ENCODE data around the gene SLC16A7. TPM values are rescaled to one million over a fixed set of nuclear protein-coding genes. Genes with fewer than 3 reads are reported as not detected.

The SLC16A7 gene
- total RNA-seq, 1 donor from 2014 or later: 10.0 TPM

DNA sequence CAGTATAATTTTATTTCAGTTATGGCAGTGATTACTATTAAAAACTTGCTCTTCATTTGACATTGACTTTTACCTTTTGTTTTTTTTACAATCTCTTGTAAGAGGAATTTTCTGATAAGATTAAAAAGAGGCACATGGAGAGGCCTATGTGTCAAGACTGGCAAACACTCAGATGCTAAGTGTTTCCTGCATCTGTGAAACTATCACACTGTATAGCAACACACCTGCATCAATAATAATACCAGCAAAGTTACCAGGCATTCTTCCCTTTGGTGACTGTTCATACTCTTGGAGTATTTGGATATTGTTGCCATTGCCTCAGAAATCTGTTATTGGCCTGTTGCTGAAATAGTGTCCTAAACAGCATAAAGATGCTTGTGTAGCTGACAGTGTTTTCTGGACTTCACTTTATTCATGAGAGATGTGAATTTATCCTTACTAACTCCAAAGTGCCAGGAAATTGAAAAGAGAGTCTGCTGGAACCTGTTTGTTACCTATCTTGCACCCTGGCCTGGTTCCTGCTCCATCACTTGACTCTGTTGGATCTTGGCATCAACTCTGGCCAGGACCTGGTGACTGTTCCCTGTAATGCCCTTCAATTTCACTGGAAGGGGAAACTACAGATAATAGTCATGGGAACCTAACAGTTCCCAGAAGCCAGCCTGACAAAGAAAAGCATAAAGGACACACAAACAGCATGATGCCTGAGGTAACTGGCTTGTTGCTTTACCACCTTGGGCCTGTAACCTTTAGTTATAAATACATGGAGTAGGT, 19.8 kb downstream of the SLC16A7 start:
- TF ChIP-seq CTCF (IDR thresholded peaks at IDR 0.05; ENCODE audit: insufficient read depth, low read length, severe bottlenecking): no peak
- peak; percentile 60 for FAIRE-seq

DNA sequence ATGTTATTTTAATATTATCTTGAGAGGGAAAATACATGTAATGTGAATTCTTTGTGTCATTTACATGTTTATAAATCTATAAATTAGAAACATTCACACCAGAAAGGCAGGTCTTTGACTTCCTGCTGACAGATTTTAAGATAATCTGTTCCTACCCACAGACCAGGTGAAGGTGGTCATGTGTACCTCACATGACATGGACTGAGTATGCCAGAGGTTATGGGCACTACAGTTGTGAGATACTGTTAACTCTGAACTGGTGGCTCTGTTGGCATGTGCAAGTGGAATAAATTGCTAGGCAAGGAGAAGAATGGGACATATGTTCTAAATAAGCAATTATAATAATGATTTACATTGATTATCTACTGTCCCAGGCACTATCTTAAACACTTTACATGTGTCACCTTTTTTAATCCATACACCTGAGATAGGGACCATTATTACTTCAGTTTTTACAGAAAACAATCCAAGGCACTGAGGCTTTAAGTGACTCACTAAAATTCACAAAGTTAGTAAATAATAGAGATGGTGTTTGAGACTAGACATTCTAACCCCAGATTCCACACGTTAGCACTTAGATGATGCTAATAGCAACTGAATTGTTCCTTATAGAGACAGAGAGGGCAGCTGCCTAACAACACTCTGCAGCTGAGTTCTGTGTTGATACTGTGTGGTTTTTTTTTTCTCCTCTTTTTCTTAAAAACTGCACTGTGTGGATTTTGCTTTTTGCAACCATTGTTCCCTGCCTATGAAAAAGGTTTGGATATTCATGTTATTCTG, 23.8 kb downstream of the SLC16A7 start:
- Histone ChIP-seq H3K27me3 (ENCODE audit: control insufficient read depth, insufficient read depth, low read length) (no peaks in the 10 kb centered on the region), H3K4me3 (ENCODE audit: low read depth, low read length) (no peak overlapping the region), H3K36me3 (ENCODE audit: control insufficient read depth, insufficient read depth, low read length) (no peaks in the 10 kb centered on the region)
- TF ChIP-seq CTCF (IDR thresholded peaks at IDR 0.05; ENCODE audit: insufficient read depth, low read length, severe bottlenecking): no peak
- no peak for FAIRE-seq
- no peak for DNase-seq (ENCODE audit: low read depth)

More for the DNA sequence above, 19.8 kb downstream of the SLC16A7 start:
- Histone ChIP-seq H3K4me3 (ENCODE audit: low read depth, low read length) (no peak overlapping the region), H3K36me3 (ENCODE audit: control insufficient read depth, insufficient read depth, low read length) (no peaks in the 10 kb centered on the region), H3K27me3 (ENCODE audit: control insufficient read depth, insufficient read depth, low read length) (no peaks in the 10 kb centered on the region)
- DNase-seq (ENCODE audit: low read depth): no peak

DNA sequence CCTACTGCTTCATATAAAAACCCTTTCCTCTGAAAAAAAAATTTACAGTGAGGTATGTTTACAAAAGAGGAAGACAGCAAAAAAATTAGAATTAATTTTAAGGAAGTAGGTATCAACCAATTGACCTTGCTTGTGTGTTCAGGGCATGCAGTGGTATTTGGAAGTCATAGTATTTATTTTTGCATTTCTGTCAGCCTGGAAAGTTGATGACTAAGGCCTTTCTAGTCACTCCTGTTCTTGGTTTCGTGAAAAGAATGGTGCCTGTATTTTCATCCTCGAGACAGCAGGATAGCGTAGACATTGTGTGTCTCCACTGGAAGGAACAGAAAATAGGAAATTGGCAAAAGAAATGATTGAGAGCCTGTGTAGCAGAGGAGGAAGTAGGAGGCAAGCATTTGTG, 24.5 kb downstream of the SLC16A7 start:
- no peaks in the 10 kb centered on the region for H3K27me3 ChIP-seq (ENCODE audit: control insufficient read depth, insufficient read depth, low read length)
- no peak overlapping the region for H3K4me3 ChIP-seq (ENCODE audit: low read depth, low read length)
- no peaks in the 10 kb centered on the region for H3K36me3 ChIP-seq (ENCODE audit: control insufficient read depth, insufficient read depth, low read length)
- no peak for FAIRE-seq
- no peak for DNase-seq (ENCODE audit: low read depth)
- no peak for TF ChIP-seq CTCF (IDR thresholded peaks at IDR 0.05; ENCODE audit: insufficient read depth, low read length, severe bottlenecking)

- no peak for DNase-seq (ENCODE audit: low read depth)
- no peak for TF ChIP-seq CTCF (IDR thresholded peaks at IDR 0.05; ENCODE audit: insufficient read depth, low read length, severe bottlenecking)
- FAIRE-seq: no peak
- Histone ChIP-seq H3K4me3 (ENCODE audit: low read depth, low read length) (no peak overlapping the region), H3K36me3 (ENCODE audit: control insufficient read depth, insufficient read depth, low read length) (no peaks in the 10 kb centered on the region), H3K27me3 (ENCODE audit: control insufficient read depth, insufficient read depth, low read length) (no peaks in the 10 kb centered on the region)
These were observed 29.1 kb downstream of the SLC16A7 start for GRCh38 chr12:59624732-59625460.

GRCh38 chr12:59626382-59626781, 30.6 kb downstream of the SLC16A7 start:
- no peak overlapping the region for H3K4me3 ChIP-seq (ENCODE audit: low read depth, low read length)
- H3K36me3 ChIP-seq (ENCODE audit: control insufficient read depth, insufficient read depth, low read length): no peaks in the 10 kb centered on the region
- no peaks in the 10 kb centered on the region for H3K27me3 ChIP-seq (ENCODE audit: control insufficient read depth, insufficient read depth, low read length)
- no peak for TF ChIP-seq CTCF (IDR thresholded peaks at IDR 0.05; ENCODE audit: insufficient read depth, low read length, severe bottlenecking)
- DNase-seq (ENCODE audit: low read depth): peak; percentile 79
- FAIRE-seq: no peak

Measured in bronchial epithelial cell (primary cell).